Measurements from ENCODE around the gene DLG2.
A peak's percentile ranks its signal among the peaks of the same experiment; 100 is the strongest.

DLG2 gene

GRCh38 chr11:83831929-83832328 lies 1795.2 kb downstream of the DLG2 start:
- no peak overlapping the region for H3K4me2 ChIP-seq (ENCODE audit: low read length, poor library complexity, severe bottlenecking)
- H3K23ac ChIP-seq (ENCODE audit: low read length in 2 of 2) = no peak overlapping the region
- no peak overlapping the region for H4K91ac ChIP-seq (ENCODE audit: low read length)
- no peak overlapping the region for H2AK5ac ChIP-seq (ENCODE audit: low read length, severe bottlenecking)
- H2BK15ac ChIP-seq (ENCODE audit: low read depth, poor library complexity, severe bottlenecking) = no peak overlapping the region
- H3K9ac ChIP-seq (ENCODE audit: low read length) = no peak overlapping the region
- H3K79me1 ChIP-seq (replicated peaks; ENCODE audit: low read length, poor library complexity, severe bottlenecking) = no peaks in the 10 kb centered on the region
- no peak overlapping the region for H3K18ac ChIP-seq (ENCODE audit: low read depth in 1 of 2, low read length in 2 of 2)
- H2BK120ac ChIP-seq (ENCODE audit: low read depth, low read length) = no peak overlapping the region
- H3K4me3 ChIP-seq (ENCODE audit: insufficient read depth in 1 of 2, low read depth in 1 of 2, low read length in 2 of 2) = no peak overlapping the region
- H2AFZ ChIP-seq (ENCODE audit: low read depth, low read length) = no peak overlapping the region
- H3K27me3 ChIP-seq (ENCODE audit: control insufficient read depth in 1 of 2, insufficient read depth in 1 of 2, low read length in 2 of 2) = no peaks in the 10 kb centered on the region
- no peaks in the 10 kb centered on the region for H3K4me1 ChIP-seq (ENCODE audit: control insufficient read depth, insufficient read depth, low read depth, low read length)
- H2BK5ac ChIP-seq (ENCODE audit: low read depth, low read length, poor library complexity, severe bottlenecking) = no peak overlapping the region
- H3K4ac ChIP-seq (ENCODE audit: low read depth in 1 of 2, low read length in 2 of 2) = no peak overlapping the region
- DNase-seq = no peak
- H3K9me3 ChIP-seq (ENCODE audit: control insufficient read depth, low read length) = no peaks in the 10 kb centered on the region
- H3K36me3 ChIP-seq (ENCODE audit: control insufficient read depth in 1 of 2, insufficient read depth in 2 of 2, low read depth in 1 of 2, low read length in 2 of 2) = no peaks in the 10 kb centered on the region
- H2BK12ac ChIP-seq (ENCODE audit: low read length in 2 of 2) = no peak overlapping the region
- H3K27ac ChIP-seq (ENCODE audit: low read length, poor library complexity, severe bottlenecking) = no peak overlapping the region
- no peak overlapping the region for H4K8ac ChIP-seq (ENCODE audit: low read length)
- no peak overlapping the region for H3K14ac ChIP-seq (ENCODE audit: low read length in 2 of 2)

- Histone ChIP-seq H3K4me2 (ENCODE audit: low read length, poor library complexity, severe bottlenecking) (no peak overlapping the region), H2BK15ac (ENCODE audit: low read depth, poor library complexity, severe bottlenecking) (no peak overlapping the region), H2BK12ac (ENCODE audit: low read length in 2 of 2) (no peak overlapping the region), H3K23ac (ENCODE audit: low read length in 2 of 2) (no peak overlapping the region), H3K27me3 (ENCODE audit: control insufficient read depth in 1 of 2, insufficient read depth in 1 of 2, low read length in 2 of 2) (no peaks in the 10 kb centered on the region), H2AK5ac (ENCODE audit: low read length, severe bottlenecking) (no peak overlapping the region), H3K4me1 (ENCODE audit: control insufficient read depth, insufficient read depth, low read depth, low read length) (no peaks in the 10 kb centered on the region), H4K8ac (ENCODE audit: low read length) (no peak overlapping the region), H3K79me1 (replicated peaks; ENCODE audit: low read length, poor library complexity, severe bottlenecking) (no peaks in the 10 kb centered on the region), H2BK120ac (ENCODE audit: low read depth, low read length) (no peak overlapping the region), H2BK5ac (ENCODE audit: low read depth, low read length, poor library complexity, severe bottlenecking) (no peak overlapping the region), H3K18ac (ENCODE audit: low read depth in 1 of 2, low read length in 2 of 2) (no peak overlapping the region), H4K91ac (ENCODE audit: low read length) (no peak overlapping the region), H3K27ac (ENCODE audit: low read length, poor library complexity, severe bottlenecking) (no peak overlapping the region), H3K9ac (ENCODE audit: low read length) (peak overlapping the region; percentile 80), H3K4me3 (ENCODE audit: insufficient read depth in 1 of 2, low read depth in 1 of 2, low read length in 2 of 2) (peak overlapping the region in 1 of 2 experiments; percentile 70), H2AFZ (ENCODE audit: low read depth, low read length) (no peak overlapping the region), H3K4ac (ENCODE audit: low read depth in 1 of 2, low read length in 2 of 2) (no peak overlapping the region), H3K9me3 (ENCODE audit: control insufficient read depth, low read length) (no peaks in the 10 kb centered on the region), H3K36me3 (ENCODE audit: control insufficient read depth in 1 of 2, insufficient read depth in 2 of 2, low read depth in 1 of 2, low read length in 2 of 2) (no peaks in the 10 kb centered on the region), H3K14ac (ENCODE audit: low read length in 2 of 2) (no peak overlapping the region)
- WGBS = 80% methylated on average over 1 of the region's 5 CpGs
- DNase-seq = peak; percentile 61
Observed at GRCh38 chr11:83827940-83828554, 1799.1 kb downstream of the DLG2 start.

GRCh38 chr11:83827520-83827919 lies 1799.6 kb downstream of the DLG2 start:
- no peak overlapping the region for H3K23ac ChIP-seq (ENCODE audit: low read length in 2 of 2)
- H2AK5ac ChIP-seq (ENCODE audit: low read length, severe bottlenecking) = no peak overlapping the region
- H2BK5ac ChIP-seq (ENCODE audit: low read depth, low read length, poor library complexity, severe bottlenecking) = no peak overlapping the region
- no peaks in the 10 kb centered on the region for H3K9me3 ChIP-seq (ENCODE audit: control insufficient read depth, low read length)
- H3K4ac ChIP-seq (ENCODE audit: low read depth in 1 of 2, low read length in 2 of 2) = no peak overlapping the region
- no peak overlapping the region for H4K8ac ChIP-seq (ENCODE audit: low read length)
- no peak overlapping the region for H3K4me2 ChIP-seq (ENCODE audit: low read length, poor library complexity, severe bottlenecking)
- no peak overlapping the region for H2AFZ ChIP-seq (ENCODE audit: low read depth, low read length)
- peak; percentile 26 for DNase-seq
- no peak overlapping the region for H4K91ac ChIP-seq (ENCODE audit: low read length)
- no peak overlapping the region for H2BK12ac ChIP-seq (ENCODE audit: low read length in 2 of 2)
- H2BK120ac ChIP-seq (ENCODE audit: low read depth, low read length) = no peak overlapping the region
- H3K9ac ChIP-seq (ENCODE audit: low read length) = peak overlapping the region; percentile 80
- no peaks in the 10 kb centered on the region for H3K36me3 ChIP-seq (ENCODE audit: control insufficient read depth in 1 of 2, insufficient read depth in 2 of 2, low read depth in 1 of 2, low read length in 2 of 2)
- no peaks in the 10 kb centered on the region for H3K27me3 ChIP-seq (ENCODE audit: control insufficient read depth in 1 of 2, insufficient read depth in 1 of 2, low read length in 2 of 2)
- no peak overlapping the region for H3K14ac ChIP-seq (ENCODE audit: low read length in 2 of 2)
- H3K18ac ChIP-seq (ENCODE audit: low read depth in 1 of 2, low read length in 2 of 2) = no peak overlapping the region
- no peak overlapping the region for H3K27ac ChIP-seq (ENCODE audit: low read length, poor library complexity, severe bottlenecking)
- peak overlapping the region in 1 of 2 experiments; percentile 70 for H3K4me3 ChIP-seq (ENCODE audit: insufficient read depth in 1 of 2, low read depth in 1 of 2, low read length in 2 of 2)
- no peak overlapping the region for H2BK15ac ChIP-seq (ENCODE audit: low read depth, poor library complexity, severe bottlenecking)
- no peaks in the 10 kb centered on the region for H3K4me1 ChIP-seq (ENCODE audit: control insufficient read depth, insufficient read depth, low read depth, low read length)
- no CpG with 5 or more reads among the region's 3 CpGs for WGBS
- no peaks in the 10 kb centered on the region for H3K79me1 ChIP-seq (replicated peaks; ENCODE audit: low read length, poor library complexity, severe bottlenecking)

GRCh38 chr11:83826078-83826477 lies 1801.1 kb downstream of the DLG2 start:
- Histone ChIP-seq H3K4me2 (ENCODE audit: low read length, poor library complexity, severe bottlenecking) (no peak overlapping the region), H3K4ac (ENCODE audit: low read depth in 1 of 2, low read length in 2 of 2) (peak overlapping the region in 1 of 2 experiments; percentile 13), H3K79me1 (replicated peaks; ENCODE audit: low read length, poor library complexity, severe bottlenecking) (no peaks in the 10 kb centered on the region), H2BK12ac (ENCODE audit: low read length in 2 of 2) (no peak overlapping the region), H4K91ac (ENCODE audit: low read length) (no peak overlapping the region), H2BK15ac (ENCODE audit: low read depth, poor library complexity, severe bottlenecking) (no peak overlapping the region), H2BK5ac (ENCODE audit: low read depth, low read length, poor library complexity, severe bottlenecking) (no peak overlapping the region), H3K36me3 (ENCODE audit: control insufficient read depth in 1 of 2, insufficient read depth in 2 of 2, low read depth in 1 of 2, low read length in 2 of 2) (no peaks in the 10 kb centered on the region), H3K18ac (ENCODE audit: low read depth in 1 of 2, low read length in 2 of 2) (no peak overlapping the region), H2AFZ (ENCODE audit: low read depth, low read length) (no peak overlapping the region), H3K9ac (ENCODE audit: low read length) (no peak overlapping the region), H3K27ac (ENCODE audit: low read length, poor library complexity, severe bottlenecking) (no peak overlapping the region), H3K4me3 (ENCODE audit: insufficient read depth in 1 of 2, low read depth in 1 of 2, low read length in 2 of 2) (no peak overlapping the region), H4K8ac (ENCODE audit: low read length) (no peak overlapping the region), H3K4me1 (ENCODE audit: control insufficient read depth, insufficient read depth, low read depth, low read length) (no peaks in the 10 kb centered on the region), H2BK120ac (ENCODE audit: low read depth, low read length) (no peak overlapping the region), H3K27me3 (ENCODE audit: control insufficient read depth in 1 of 2, insufficient read depth in 1 of 2, low read length in 2 of 2) (no peaks in the 10 kb centered on the region), H2AK5ac (ENCODE audit: low read length, severe bottlenecking) (no peak overlapping the region), H3K9me3 (ENCODE audit: control insufficient read depth, low read length) (no peaks in the 10 kb centered on the region), H3K23ac (ENCODE audit: low read length in 2 of 2) (no peak overlapping the region), H3K14ac (ENCODE audit: low read length in 2 of 2) (no peak overlapping the region)
- DNase-seq = no peak

Measured in mesenchymal stem cell (in vitro differentiated cells and primary cell).